Body of pancreas (tissue), 4 donors: ENCODE results near the gene COL5A1.

ENCODE experiments used
- POLR2A ChIP-seq, 3 donors: fragments of 450-650 bp; IDR thresholded peaks; one replicate each; pipeline ENCODE4 v1.6.1; 2016; ENCODE audit warnings: antibody characterized with exemption in 3 of 3, mild to moderate bottlenecking in 2 of 3
- TF ChIP-seq, protein P1 (sequence below), 7 experiments: fragments of 450-650 bp in 4 of 7; fragments of 200-600 bp in 3 of 7; sonication (generic) in 3 of 7; IDR thresholded peaks; one replicate each; pipeline ENCODE4 v1.5.1; 2016 to 2019; ENCODE audit warnings: antibody characterized with exemption in 7 of 7

- TF ChIP-seq, protein P1, sequence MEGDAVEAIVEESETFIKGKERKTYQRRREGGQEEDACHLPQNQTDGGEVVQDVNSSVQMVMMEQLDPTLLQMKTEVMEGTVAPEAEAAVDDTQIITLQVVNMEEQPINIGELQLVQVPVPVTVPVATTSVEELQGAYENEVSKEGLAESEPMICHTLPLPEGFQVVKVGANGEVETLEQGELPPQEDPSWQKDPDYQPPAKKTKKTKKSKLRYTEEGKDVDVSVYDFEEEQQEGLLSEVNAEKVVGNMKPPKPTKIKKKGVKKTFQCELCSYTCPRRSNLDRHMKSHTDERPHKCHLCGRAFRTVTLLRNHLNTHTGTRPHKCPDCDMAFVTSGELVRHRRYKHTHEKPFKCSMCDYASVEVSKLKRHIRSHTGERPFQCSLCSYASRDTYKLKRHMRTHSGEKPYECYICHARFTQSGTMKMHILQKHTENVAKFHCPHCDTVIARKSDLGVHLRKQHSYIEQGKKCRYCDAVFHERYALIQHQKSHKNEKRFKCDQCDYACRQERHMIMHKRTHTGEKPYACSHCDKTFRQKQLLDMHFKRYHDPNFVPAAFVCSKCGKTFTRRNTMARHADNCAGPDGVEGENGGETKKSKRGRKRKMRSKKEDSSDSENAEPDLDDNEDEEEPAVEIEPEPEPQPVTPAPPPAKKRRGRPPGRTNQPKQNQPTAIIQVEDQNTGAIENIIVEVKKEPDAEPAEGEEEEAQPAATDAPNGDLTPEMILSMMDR (IDR thresholded peaks at IDR 0.05): no peak
- no peak for TF ChIP-seq POLR2A (IDR thresholded peaks at IDR 0.05)
Measured at GRCh38 chr9:134836406-134836970, 194.9 kb downstream of the COL5A1 start.
